Parathyroid adenoma (tissue), 2 donors: ENCODE measurements around the gene DOK1.

Experiments used
- H2AFZ ChIP-seq: fragments of 300-600 bp; sonication (generic); one replicate; pipeline ENCODE4 v1.7.0; 2017; ENCODE audit warnings: antibody characterized with exemption, mild to moderate bottlenecking
- H3K27ac ChIP-seq: fragments of 300-600 bp; sonication (generic); one replicate; pipeline ENCODE4 v1.7.0; 2017
- H3K27me3 ChIP-seq: fragments of 300-600 bp; sonication (generic); one replicate; pipeline ENCODE4 v1.7.0; 2017; ENCODE audit warnings: low read length; ENCODE audit not compliant: control insufficient read depth, insufficient read depth
- H3K36me3 ChIP-seq: fragments of 300-600 bp; sonication (generic); one replicate; pipeline ENCODE4 v1.7.0; 2017; ENCODE audit warnings: low read length; ENCODE audit not compliant: control insufficient read depth, insufficient read depth
- H3K4me1 ChIP-seq: fragments of 300-600 bp; sonication (generic); one replicate; pipeline ENCODE4 v1.7.0; 2017; ENCODE audit warnings: control low read depth
- H3K4me2 ChIP-seq: fragments of 300-600 bp; sonication (generic); one replicate; pipeline ENCODE4 v1.7.0; 2017; ENCODE audit warnings: low read length
- H3K4me3 ChIP-seq: fragments of 300-600 bp; sonication (generic); one replicate; pipeline ENCODE4 v1.7.0; 2017; ENCODE audit warnings: low read depth, low read length
- H3K79me2 ChIP-seq: fragments of 300-600 bp; sonication (generic); one replicate; pipeline ENCODE4 v1.7.0; 2017; ENCODE audit warnings: control low read depth
- H3K9ac ChIP-seq: fragments of 300-600 bp; sonication (generic); one replicate; pipeline ENCODE4 v1.7.0; 2017; ENCODE audit warnings: mild to moderate bottlenecking
- H3K9me3 ChIP-seq: fragments of 300-600 bp; sonication (generic); one replicate; pipeline ENCODE4 v1.7.0; 2017; ENCODE audit warnings: low read length; ENCODE audit not compliant: control insufficient read depth
- TF ChIP-seq, protein P1 (sequence below): fragments of 300-600 bp; sonication (generic); IDR thresholded peaks from one replicate; pipeline ENCODE4 v1.7.0; 2017; ENCODE audit warnings: antibody characterized with exemption, mild to moderate bottlenecking
- donor health status: primary hyperparathyroidism.

The DOK1 gene

DNA sequence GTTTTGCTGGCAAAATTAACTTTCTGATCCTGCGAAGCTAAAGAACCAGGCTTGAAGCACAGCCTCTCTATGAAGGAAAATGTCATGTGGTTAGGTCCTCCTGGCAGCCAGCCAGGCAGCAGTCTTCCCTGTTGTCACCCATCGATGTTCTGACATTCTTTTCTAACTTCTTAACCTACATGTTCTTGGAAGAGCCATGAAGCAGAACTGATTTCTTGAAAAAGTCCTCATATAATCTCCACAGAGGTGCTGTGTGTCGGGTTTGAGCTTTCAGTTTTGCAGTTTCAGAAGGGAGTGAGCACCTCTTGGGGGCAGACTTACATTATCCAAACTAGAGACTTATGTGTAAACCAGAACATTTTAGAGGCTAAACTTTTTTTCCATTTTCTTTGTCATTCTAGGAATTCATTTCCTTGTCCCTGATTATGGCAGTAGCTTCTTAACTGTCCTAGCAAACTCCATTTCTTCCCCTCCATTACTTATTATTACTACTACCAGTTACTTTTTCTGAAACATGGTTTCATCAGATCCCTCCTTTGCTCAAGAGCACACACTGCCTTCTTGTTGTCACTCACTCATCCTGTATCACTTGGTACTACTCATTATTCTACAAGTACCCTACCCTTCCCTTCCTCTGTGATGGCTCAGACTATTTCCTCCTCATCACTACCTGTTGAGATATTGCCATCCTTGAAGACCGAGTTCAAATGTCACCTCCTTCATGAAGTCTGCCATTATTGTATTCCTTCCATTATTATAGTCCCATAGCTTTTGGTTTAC, 31.1 kb downstream of the DOK1 start:
- Histone ChIP-seq H3K27me3 (no peaks in the 10 kb centered on the region), H3K36me3 (no peaks in the 10 kb centered on the region), H2AFZ (no peak overlapping the region), H3K4me2 (no peak overlapping the region), H3K4me3 (no peak overlapping the region), H3K9me3 (no peaks in the 10 kb centered on the region), H3K79me2 (no peaks in the 10 kb centered on the region), H3K4me1 (no peaks in the 10 kb centered on the region), H3K9ac (no peak overlapping the region), H3K27ac (no peak overlapping the region)
- TF ChIP-seq, protein P1, sequence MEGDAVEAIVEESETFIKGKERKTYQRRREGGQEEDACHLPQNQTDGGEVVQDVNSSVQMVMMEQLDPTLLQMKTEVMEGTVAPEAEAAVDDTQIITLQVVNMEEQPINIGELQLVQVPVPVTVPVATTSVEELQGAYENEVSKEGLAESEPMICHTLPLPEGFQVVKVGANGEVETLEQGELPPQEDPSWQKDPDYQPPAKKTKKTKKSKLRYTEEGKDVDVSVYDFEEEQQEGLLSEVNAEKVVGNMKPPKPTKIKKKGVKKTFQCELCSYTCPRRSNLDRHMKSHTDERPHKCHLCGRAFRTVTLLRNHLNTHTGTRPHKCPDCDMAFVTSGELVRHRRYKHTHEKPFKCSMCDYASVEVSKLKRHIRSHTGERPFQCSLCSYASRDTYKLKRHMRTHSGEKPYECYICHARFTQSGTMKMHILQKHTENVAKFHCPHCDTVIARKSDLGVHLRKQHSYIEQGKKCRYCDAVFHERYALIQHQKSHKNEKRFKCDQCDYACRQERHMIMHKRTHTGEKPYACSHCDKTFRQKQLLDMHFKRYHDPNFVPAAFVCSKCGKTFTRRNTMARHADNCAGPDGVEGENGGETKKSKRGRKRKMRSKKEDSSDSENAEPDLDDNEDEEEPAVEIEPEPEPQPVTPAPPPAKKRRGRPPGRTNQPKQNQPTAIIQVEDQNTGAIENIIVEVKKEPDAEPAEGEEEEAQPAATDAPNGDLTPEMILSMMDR, result no peak

DNA sequence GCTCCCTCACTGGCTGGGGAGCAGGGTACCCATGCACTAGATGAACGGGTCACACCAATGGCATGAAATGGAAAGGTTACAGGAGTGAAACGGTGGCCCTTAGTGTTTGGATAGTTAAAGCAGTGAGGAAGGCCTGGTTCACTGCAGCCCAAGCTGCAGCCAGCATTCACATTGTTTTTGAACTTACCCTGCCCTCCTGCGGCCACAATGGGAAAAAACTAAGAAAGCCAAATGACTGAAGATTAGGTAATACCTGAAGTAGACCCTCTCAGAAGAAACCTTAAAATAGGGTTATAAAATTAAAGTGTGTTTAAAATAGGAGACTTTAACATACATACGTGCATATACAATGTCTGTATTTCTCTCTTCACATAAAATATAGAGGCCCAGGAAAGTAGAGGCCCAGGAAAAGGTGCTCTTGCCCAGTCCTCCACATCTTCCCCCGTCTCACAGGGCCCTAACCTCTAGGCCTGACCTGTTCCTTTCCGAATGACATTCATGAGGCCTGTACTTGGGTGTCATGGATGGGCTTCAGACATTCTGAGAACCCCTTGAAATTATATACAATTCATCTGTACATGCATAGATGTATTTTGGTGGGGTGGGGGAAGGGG, 33.3 kb downstream of the DOK1 start:
- Histone ChIP-seq H3K27me3 (no peaks in the 10 kb centered on the region), H3K9ac (no peak overlapping the region), H3K36me3 (no peaks in the 10 kb centered on the region), H2AFZ (peak overlapping the region; percentile 81), H3K4me3 (no peak overlapping the region), H3K27ac (no peak overlapping the region), H3K9me3 (no peaks in the 10 kb centered on the region), H3K4me2 (no peak overlapping the region), H3K79me2 (no peaks in the 10 kb centered on the region), H3K4me1 (no peaks in the 10 kb centered on the region)
- TF ChIP-seq, protein P1, result peak; percentile 67

DNA sequence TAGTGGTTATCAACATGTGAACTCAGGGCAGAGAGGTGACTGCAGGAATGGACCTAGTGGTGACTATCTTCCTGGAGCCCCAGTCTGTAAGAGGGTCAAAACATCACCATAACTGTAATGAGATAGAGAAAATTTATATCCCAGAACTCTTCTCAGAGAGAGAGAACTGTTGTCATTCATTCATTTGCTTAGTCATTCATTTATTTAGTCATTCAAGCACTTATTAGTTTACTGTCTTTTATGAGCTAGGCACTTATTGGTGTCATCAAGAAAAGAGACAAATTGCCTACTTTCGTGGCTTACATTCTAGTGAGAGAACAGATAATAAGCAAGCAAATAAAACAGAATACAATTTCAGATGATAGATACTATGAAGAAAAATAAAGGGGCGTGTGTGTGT, 34.1 kb downstream of the DOK1 start:
- no peaks in the 10 kb centered on the region for H3K4me1 ChIP-seq
- H3K4me2 ChIP-seq, result no peak overlapping the region
- no peak overlapping the region for H3K9ac ChIP-seq
- H3K4me3 ChIP-seq, result no peak overlapping the region
- no peaks in the 10 kb centered on the region for H3K9me3 ChIP-seq
- no peak overlapping the region for H3K27ac ChIP-seq
- H2AFZ ChIP-seq, result no peak overlapping the region
- TF ChIP-seq, protein P1, result no peak
- no peaks in the 10 kb centered on the region for H3K27me3 ChIP-seq
- H3K79me2 ChIP-seq, result no peaks in the 10 kb centered on the region
- H3K36me3 ChIP-seq, result no peaks in the 10 kb centered on the region

DNA sequence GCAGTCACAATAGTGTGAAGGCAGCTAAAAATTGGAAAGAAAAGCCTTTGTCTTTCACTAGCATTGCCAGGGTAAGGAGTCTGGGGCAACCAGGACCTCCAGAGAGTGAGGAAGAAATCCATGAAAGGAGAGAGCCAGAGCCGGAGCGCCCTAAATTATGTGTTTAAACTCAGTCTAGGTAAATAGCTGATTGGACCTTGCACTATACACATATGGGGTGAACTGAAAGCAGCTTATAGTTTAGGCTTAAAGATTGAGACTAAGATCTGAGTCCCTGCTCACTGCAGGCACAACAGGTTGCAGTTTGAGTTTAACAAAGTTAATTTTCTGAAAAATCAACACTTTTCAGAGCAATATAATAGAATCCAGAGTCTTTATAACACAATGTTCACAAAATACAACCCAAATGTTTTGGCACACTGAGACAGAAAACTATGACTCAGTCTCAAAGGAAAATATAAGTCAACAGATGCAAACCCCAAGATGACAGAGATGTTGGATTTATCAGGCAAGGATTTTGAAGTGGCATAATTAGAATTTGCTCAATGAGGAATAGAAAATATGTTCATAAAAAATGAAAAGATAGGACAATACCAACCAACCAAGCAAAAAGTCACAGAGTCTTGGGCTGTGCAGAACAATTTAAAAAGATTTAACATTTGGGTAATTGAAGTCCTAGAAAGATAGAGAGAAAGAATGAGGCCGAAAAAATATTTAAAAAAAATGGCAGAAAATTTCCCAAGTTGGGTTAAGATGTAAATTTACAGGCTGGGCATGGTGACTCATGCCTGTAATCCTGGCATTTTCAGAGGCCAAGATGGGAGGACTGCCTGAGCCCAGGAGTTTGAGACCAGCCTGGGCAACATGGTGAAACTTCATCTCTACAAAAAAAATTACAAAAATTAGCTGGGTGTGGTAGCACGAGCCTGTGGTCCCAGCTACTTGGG, 39.6 kb downstream of the DOK1 start:
- no peaks in the 10 kb centered on the region for H3K36me3 ChIP-seq
- H2AFZ ChIP-seq, result no peak overlapping the region
- H3K4me1 ChIP-seq, result no peaks in the 10 kb centered on the region
- H3K27ac ChIP-seq, result no peak overlapping the region
- no peaks in the 10 kb centered on the region for H3K79me2 ChIP-seq
- TF ChIP-seq, protein P1, result no peak
- no peak overlapping the region for H3K4me2 ChIP-seq
- no peaks in the 10 kb centered on the region for H3K9me3 ChIP-seq
- H3K9ac ChIP-seq, result no peak overlapping the region
- H3K27me3 ChIP-seq, result no peaks in the 10 kb centered on the region
- no peak overlapping the region for H3K4me3 ChIP-seq
